GM23338 (cell line): ENCODE results near the gene OGG1. TPM values are rescaled to one million over a fixed set of nuclear protein-coding genes. Genes with fewer than 3 reads are reported as not detected.

Source experiments
- ATAC-seq: fragments of 200-7000 bp; cut with Tn5 transposase; 3 replicates; pipeline ENCODE4 v1.9.1; 2020
- DNase-seq: peaks from one replicate; pipeline ENCODE4 v3.0.0-alpha.2; 2015; ENCODE audit warnings: low spot score
- H2AFZ ChIP-seq: fragments of 200-600 bp; sonication (generic); 2 replicates; pipeline ENCODE4 v1.8.0; 2016; ENCODE audit warnings: antibody characterized with exemption, mild to moderate bottlenecking, moderate library complexity
- H3F3A ChIP-seq: fragments of 200-600 bp; sonication (generic); replicated peaks from 2 replicates; pipeline ENCODE4 v1.8.0; 2017; ENCODE audit warnings: antibody characterized with exemption, mixed run types, low read depth
- H3K27ac ChIP-seq: fragments of 200-600 bp; sonication (generic); 2 replicates; pipeline ENCODE4 v1.6.1; 2016; ENCODE audit warnings: low read depth
- H3K27me3 ChIP-seq: fragments of 200-600 bp; sonication (generic); 2 replicates; pipeline ENCODE4 v1.8.0; 2016; ENCODE audit warnings: mild to moderate bottlenecking, mixed run types, moderate library complexity; ENCODE audit not compliant: insufficient read depth
- H3K36me3 ChIP-seq: fragments of 200-600 bp; sonication (generic); 2 replicates; pipeline ENCODE4 v1.8.0; 2016; ENCODE audit warnings: mild to moderate bottlenecking; ENCODE audit not compliant: insufficient read depth
- H3K4me1 ChIP-seq: fragments of 200-600 bp; sonication (generic); 2 replicates; pipeline ENCODE4 v1.8.0; 2016; ENCODE audit warnings: mild to moderate bottlenecking, moderate library complexity; ENCODE audit not compliant: insufficient read depth
- H3K4me2 ChIP-seq: fragments of 200-600 bp; sonication (generic); 2 replicates; pipeline ENCODE4 v1.7.1; 2017; ENCODE audit warnings: mixed run types
- H3K4me3 ChIP-seq: fragments of 200-600 bp; sonication (generic); 2 replicates; pipeline ENCODE4 v1.6.1; 2016; ENCODE audit warnings: mixed run types
- H3K79me2 ChIP-seq: fragments of 200-600 bp; sonication (generic); replicated peaks from 2 replicates; pipeline ENCODE4 v1.8.0; 2017; ENCODE audit warnings: mild to moderate bottlenecking; ENCODE audit not compliant: insufficient read depth
- H3K9me2 ChIP-seq: fragments of 200-600 bp; sonication (generic); 2 replicates; pipeline ENCODE4 v1.8.0; 2017; ENCODE audit not compliant: insufficient read depth
- H4K20me1 ChIP-seq: fragments of 200-600 bp; sonication (generic); replicated peaks from 2 replicates; pipeline ENCODE4 v1.8.0; 2017; ENCODE audit warnings: mild to moderate bottlenecking; ENCODE audit not compliant: insufficient read depth
- H3K27ac Mint-ChIP-seq: 2 replicates; pipeline ENCODE4 v1.8.0; 2020; ENCODE audit warnings: inconsistent platforms, mild to moderate bottlenecking, moderate library complexity, mixed read lengths
- H3K27me3 Mint-ChIP-seq: 3 replicates; pipeline ENCODE4 v1.8.0; 2022; ENCODE audit warnings: low read depth, mild to moderate bottlenecking, moderate library complexity, mixed read lengths, inconsistent platforms; ENCODE audit not compliant: insufficient read depth, poor library complexity
- H3K36me3 Mint-ChIP-seq: 3 replicates; pipeline ENCODE4 v1.8.0; 2021; ENCODE audit warnings: low read depth, mild to moderate bottlenecking, inconsistent platforms, moderate library complexity, mixed read lengths
- H3K4me1 Mint-ChIP-seq: 3 replicates; pipeline ENCODE4 v1.8.0; 2020; ENCODE audit warnings: mild to moderate bottlenecking, inconsistent platforms, mixed read lengths
- H3K4me3 Mint-ChIP-seq: 3 replicates; pipeline ENCODE4 v1.8.0; 2021; ENCODE audit warnings: moderate library complexity, mild to moderate bottlenecking, inconsistent platforms, mixed read lengths
- H3K9me3 Mint-ChIP-seq: 3 replicates; pipeline ENCODE4 v1.8.0; 2020; ENCODE audit warnings: moderate library complexity, mild to moderate bottlenecking, inconsistent platforms, mixed read lengths
- CREB1 ChIP-seq: fragments of 250-450 bp; sonication (Bioruptor Pico); IDR thresholded peaks from 2 replicates; pipeline ENCODE4 v1.5.0; 2020; ENCODE audit warnings: low read depth, mild to moderate bottlenecking, moderate library complexity
- EZH2 ChIP-seq: fragments of 200-600 bp; sonication (generic); IDR thresholded peaks from one replicate; pipeline ENCODE4 v1.8.0; 2017; ENCODE audit warnings: antibody characterized with exemption, mild to moderate bottlenecking, low read depth; ENCODE audit not compliant: unreplicated experiment
- EZH2phosphoT487 ChIP-seq: fragments of 200-600 bp; sonication (generic); IDR thresholded peaks from one replicate; pipeline ENCODE4 v1.8.1; 2018; ENCODE audit warnings: antibody characterized with exemption; ENCODE audit not compliant: unreplicated experiment
- JUNB ChIP-seq: IDR thresholded peaks from one replicate; pipeline ENCODE4 v1.6.1; 2016; ENCODE audit warnings: antibody characterized with exemption; ENCODE audit not compliant: unreplicated experiment
- NANOG ChIP-seq: IDR thresholded peaks from 2 replicates; pipeline ENCODE4 v1.6.1; 2016; ENCODE audit warnings: antibody characterized with exemption, borderline replicate concordance
- POLR2AphosphoS5 ChIP-seq: IDR thresholded peaks from 2 replicates; pipeline ENCODE4 v1.6.1; 2016; ENCODE audit warnings: antibody characterized with exemption, low read depth
- STAT1 ChIP-seq: IDR thresholded peaks from one replicate; pipeline ENCODE4 v1.6.1; 2016; ENCODE audit warnings: antibody characterized with exemption; ENCODE audit not compliant: unreplicated experiment
- ZNF114 ChIP-seq: fragments of 250-450 bp; sonication (Bioruptor Pico); IDR thresholded peaks from 2 replicates; pipeline ENCODE4 v1.5.0; 2020; ENCODE audit warnings: mild to moderate bottlenecking, moderate library complexity
- ZNF331 ChIP-seq: fragments of 250-450 bp; sonication (Bioruptor Pico); IDR thresholded peaks from 2 replicates; pipeline ENCODE4 v1.5.0; 2020; ENCODE audit warnings: low read depth, mild to moderate bottlenecking, moderate library complexity
- ZNF462 ChIP-seq: fragments of 250-450 bp; sonication (Bioruptor Pico); IDR thresholded peaks from 2 replicates; pipeline ENCODE4 v1.5.0; 2020; ENCODE audit warnings: mild to moderate bottlenecking, moderate library complexity
- polyA plus RNA-seq: library from polyadenylated mRNA; unstranded; fragments of >200 nt; fragmentation: Nextera tagmentation; extraction: Ambion mirVana; gene quantifications from 2 replicates; pipeline ENCODE4 v1.2.1, GENCODE V29; 2016
- total RNA-seq: library from RNA; depleted of rRNA; stranded (reverse); fragments of >200 nt; shearing (Covaris generic); gene quantifications from 2 replicates; pipeline ENCODE4 v1.2.3, GENCODE V29; 2014
- TF ChIP-seq, protein P1 (sequence below): IDR thresholded peaks from 2 replicates; pipeline ENCODE4 v1.6.1; 2016; ENCODE audit warnings: antibody characterized with exemption
- TF ChIP-seq, protein P2 (sequence below), 2 experiments: fragments of 200-600 bp in 1 of 2; sonication (generic) in 1 of 2; conservative IDR thresholded peaks; 2 replicates each; pipeline versions ENCODE4 v1.5.1 to v1.6.1; 2016 to 2017; ENCODE audit warnings: antibody characterized with exemption in 2 of 2, low read depth in 2 of 2, mild to moderate bottlenecking in 2 of 2, moderate library complexity in 1 of 2

The OGG1 gene
- total and polyA plus RNA-seq, 2 experiments from 2014 or later, result 20.6 to 27.6 TPM

DNA sequence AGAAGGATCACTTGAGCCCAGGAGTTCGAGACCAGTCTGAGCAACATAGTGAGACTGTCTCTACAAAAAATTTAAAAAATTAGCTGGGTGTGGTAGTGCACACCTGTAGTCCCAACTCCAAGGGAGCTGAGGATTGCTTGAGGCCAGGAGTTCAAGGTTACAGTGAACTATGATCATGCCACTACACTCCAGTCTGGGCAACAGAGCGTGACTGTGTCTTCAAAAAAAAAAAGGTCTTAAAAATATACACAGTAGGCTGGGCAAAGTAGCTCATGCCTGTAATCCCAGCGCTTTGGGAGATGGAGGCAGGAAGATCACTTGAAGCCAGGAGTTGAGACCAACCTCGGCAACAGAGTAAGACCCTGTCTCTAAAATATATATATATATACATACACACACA lies 31.2 kb downstream of the OGG1 start:
- ATAC-seq (no peak), DNase-seq (no peak)
- Mint-ChIP-seq H3K27ac (no peak overlapping the region), H3K9me3 (no peaks in the 10 kb centered on the region), H3K4me3 (no peak overlapping the region), H3K27me3 (peaks cover 14% of the 10 kb centered on the region), H3K36me3 (peaks cover 43% of the 10 kb centered on the region), H3K4me1 (no peaks in the 10 kb centered on the region)
- Histone ChIP-seq H3K4me2 (no peak overlapping the region), H3K9me2 (no peaks in the 10 kb centered on the region), H3K27ac (no peak overlapping the region), H3K36me3 (0 out of 2 replicates have a peak, but pooled peaks cover 6% of the 10 kb centered on the region), H3K4me1 (no peaks in the 10 kb centered on the region), H2AFZ (no peak overlapping the region), H3F3A (0 out of 2 replicates have a peak, but pooled peaks cover 2% of the 10 kb centered on the region), H3K79me2 (no peaks in the 10 kb centered on the region), H4K20me1 (no peaks in the 10 kb centered on the region; the same call in 1 of the 2 replicates), H3K27me3 (0 out of 2 replicates have a peak, but pooled peaks cover 2% of the 10 kb centered on the region), H3K4me3 (no peak overlapping the region)
- TF ChIP-seq CREB1 (CRISPR knock-in tag), result no peak

DNA sequence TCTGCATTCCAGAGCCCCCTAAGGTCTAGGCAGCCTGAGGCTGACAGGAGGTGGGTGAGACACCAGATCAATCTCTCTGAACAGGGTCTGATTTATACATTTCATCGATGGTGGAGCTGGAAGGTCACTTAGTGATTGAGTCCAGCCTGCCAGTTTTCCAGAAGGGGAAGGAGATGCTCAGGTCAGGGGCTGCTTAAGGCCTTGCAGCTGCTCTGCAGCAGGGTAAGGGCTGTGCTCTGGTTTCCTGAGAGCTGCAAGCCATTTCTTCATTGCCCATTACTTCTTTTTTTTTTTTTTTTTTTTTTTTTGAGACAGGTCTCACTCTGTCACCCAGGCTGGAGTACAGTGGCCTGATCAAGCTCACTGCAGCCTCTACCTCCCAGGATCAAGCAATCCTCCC lies 31.8 kb downstream of the OGG1 start:
- Mint-ChIP-seq H3K4me3 (no peak overlapping the region), H3K36me3 (peaks cover 49% of the 10 kb centered on the region), H3K27ac (no peak overlapping the region), H3K9me3 (no peaks in the 10 kb centered on the region), H3K4me1 (no peaks in the 10 kb centered on the region), H3K27me3 (peaks cover 13% of the 10 kb centered on the region)
- Histone ChIP-seq H3K36me3 (0 out of 2 replicates have a peak, but pooled peaks cover 6% of the 10 kb centered on the region), H3K4me1 (no peaks in the 10 kb centered on the region), H3K27ac (no peak overlapping the region), H3K4me3 (no peak overlapping the region), H4K20me1 (no peaks in the 10 kb centered on the region; the same call in 1 of the 2 replicates), H3K27me3 (0 out of 2 replicates have a peak, but pooled peaks cover 2% of the 10 kb centered on the region), H2AFZ (no peak overlapping the region), H3K79me2 (no peaks in the 10 kb centered on the region), H3F3A (0 out of 2 replicates have a peak, but pooled peaks cover 2% of the 10 kb centered on the region), H3K9me2 (no peaks in the 10 kb centered on the region), H3K4me2 (no peak overlapping the region)
- DNase-seq (no peak), ATAC-seq (no peak)
- TF ChIP-seq JUNB (no peak), ZNF114 (CRISPR knock-in tag) (no peak), EZH2 (no peak), EZH2phosphoT487 (no peak), ZNF462 (CRISPR knock-in tag) (no peak), CREB1 (CRISPR knock-in tag) (no peak), STAT1 (no peak), NANOG (no peak), POLR2AphosphoS5 (no peak), ZNF331 (CRISPR knock-in tag) (no peak)
- TF ChIP-seq, protein P1, sequence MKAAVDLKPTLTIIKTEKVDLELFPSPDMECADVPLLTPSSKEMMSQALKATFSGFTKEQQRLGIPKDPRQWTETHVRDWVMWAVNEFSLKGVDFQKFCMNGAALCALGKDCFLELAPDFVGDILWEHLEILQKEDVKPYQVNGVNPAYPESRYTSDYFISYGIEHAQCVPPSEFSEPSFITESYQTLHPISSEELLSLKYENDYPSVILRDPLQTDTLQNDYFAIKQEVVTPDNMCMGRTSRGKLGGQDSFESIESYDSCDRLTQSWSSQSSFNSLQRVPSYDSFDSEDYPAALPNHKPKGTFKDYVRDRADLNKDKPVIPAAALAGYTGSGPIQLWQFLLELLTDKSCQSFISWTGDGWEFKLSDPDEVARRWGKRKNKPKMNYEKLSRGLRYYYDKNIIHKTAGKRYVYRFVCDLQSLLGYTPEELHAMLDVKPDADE, result no peak
- TF ChIP-seq, protein P2, sequence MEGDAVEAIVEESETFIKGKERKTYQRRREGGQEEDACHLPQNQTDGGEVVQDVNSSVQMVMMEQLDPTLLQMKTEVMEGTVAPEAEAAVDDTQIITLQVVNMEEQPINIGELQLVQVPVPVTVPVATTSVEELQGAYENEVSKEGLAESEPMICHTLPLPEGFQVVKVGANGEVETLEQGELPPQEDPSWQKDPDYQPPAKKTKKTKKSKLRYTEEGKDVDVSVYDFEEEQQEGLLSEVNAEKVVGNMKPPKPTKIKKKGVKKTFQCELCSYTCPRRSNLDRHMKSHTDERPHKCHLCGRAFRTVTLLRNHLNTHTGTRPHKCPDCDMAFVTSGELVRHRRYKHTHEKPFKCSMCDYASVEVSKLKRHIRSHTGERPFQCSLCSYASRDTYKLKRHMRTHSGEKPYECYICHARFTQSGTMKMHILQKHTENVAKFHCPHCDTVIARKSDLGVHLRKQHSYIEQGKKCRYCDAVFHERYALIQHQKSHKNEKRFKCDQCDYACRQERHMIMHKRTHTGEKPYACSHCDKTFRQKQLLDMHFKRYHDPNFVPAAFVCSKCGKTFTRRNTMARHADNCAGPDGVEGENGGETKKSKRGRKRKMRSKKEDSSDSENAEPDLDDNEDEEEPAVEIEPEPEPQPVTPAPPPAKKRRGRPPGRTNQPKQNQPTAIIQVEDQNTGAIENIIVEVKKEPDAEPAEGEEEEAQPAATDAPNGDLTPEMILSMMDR (conservative IDR thresholded peaks at IDR 0.05; ENCODE audit: low read depth in 2 of 2), result no peak
